SK-N-SH (cell line): Measurements from ENCODE around the gene TTC9B. TPM values are rescaled to one million over a fixed set of nuclear protein-coding genes. Genes with fewer than 3 reads are reported as not detected.

Experiments
- CTCF ChIA-PET: fragments of 300-600, 350-600 bp; formaldehyde crosslinking; extraction: SDS; loops from one replicate; lab custom pipeline; 2021; lab: Yijun Ruan, JAX
- POLR2A ChIA-PET: fragments of 350-600 bp; sonication (Branson Sonifier 250); formaldehyde crosslinking; extraction: SDS; loops from one replicate; lab custom pipeline; 2020; ENCODE audit warnings: antibody characterized with exemption, inconsistent platforms; lab: Yijun Ruan, JAX
- DNase-seq: peaks from one replicate; pipeline ENCODE4 v3.0.0; 2012
- H2AFZ ChIP-seq: fragments of 200-600 bp; sonication (generic); 2 replicates; pipeline ENCODE4 v1.8.1; 2016; ENCODE audit warnings: antibody characterized with exemption, mild to moderate bottlenecking, low read depth
- H3F3A ChIP-seq: fragments of 200-600 bp; sonication (generic); replicated peaks from 2 replicates; pipeline ENCODE3; 2016; ENCODE audit warnings: antibody characterized with exemption, mild to moderate bottlenecking; ENCODE audit not compliant: insufficient read depth
- H3K27ac ChIP-seq, 2 experiments: fragments of 200-500 bp in 1 of 2; fragments of 200-600 bp in 1 of 2; sonication (Bioruptor generic) in 1 of 2; sonication (generic), shearing (Covaris generic) in 1 of 2; 2 replicates each; pipeline versions ENCODE4 v1.5.1 to v1.6.1; 2014 to 2016; ENCODE audit warnings: low read depth in 2 of 2, inconsistent platforms in 1 of 2, low read length in 1 of 2, mild to moderate bottlenecking in 1 of 2, mixed read lengths in 1 of 2
- H3K27me3 ChIP-seq: fragments of 200-600 bp; sonication (generic), shearing (Covaris generic); 2 replicates; pipeline ENCODE4 v1.6.1; 2016; ENCODE audit warnings: mixed run types; ENCODE audit not compliant: insufficient read depth
- H3K36me3 ChIP-seq, 2 experiments: fragments of 200-500 bp in 1 of 2; fragments of 200-600 bp in 1 of 2; sonication (Bioruptor generic) in 1 of 2; sonication (generic) in 1 of 2; replicated peaks in 1 of 2; 2 replicates each; pipeline versions ENCODE3 to v1.5.1; 2014 to 2016; ENCODE audit warnings: low read length in 1 of 2, mild to moderate bottlenecking in 1 of 2; ENCODE audit not compliant: insufficient read depth in 2 of 2, control insufficient read depth in 1 of 2
- H3K4me1 ChIP-seq, 2 experiments: fragments of 200-500 bp in 1 of 2; fragments of 200-600 bp in 1 of 2; sonication (Bioruptor generic) in 1 of 2; sonication (generic), shearing (Covaris generic) in 1 of 2; 2 replicates each; pipeline versions ENCODE4 v1.5.1 to v1.6.1; 2014 to 2016; ENCODE audit warnings: low read depth in 1 of 2, low read length in 1 of 2, mixed run types in 1 of 2; ENCODE audit not compliant: insufficient read depth in 2 of 2, control insufficient read depth in 1 of 2
- H3K4me2 ChIP-seq: fragments of 200-600 bp; sonication (generic), shearing (Covaris generic); 2 replicates; pipeline ENCODE4 v1.6.1; 2017; ENCODE audit warnings: mixed run types
- H3K4me3 ChIP-seq, 2 experiments: fragments of 200-500 bp in 1 of 2; fragments of 200-600 bp in 1 of 2; sonication (Bioruptor generic) in 1 of 2; sonication (generic), shearing (Covaris generic) in 1 of 2; 2 replicates each; pipeline versions ENCODE4 v1.5.1 to v1.8.1; 2014 to 2016; ENCODE audit warnings: low read depth in 2 of 2, inconsistent platforms in 1 of 2, low read length in 1 of 2, mild to moderate bottlenecking in 1 of 2, mixed read lengths in 1 of 2, moderate library complexity in 1 of 2
- H3K79me2 ChIP-seq: fragments of 200-600 bp; sonication (generic); 2 replicates; pipeline ENCODE4 v1.8.1; 2017; ENCODE audit warnings: mild to moderate bottlenecking; ENCODE audit not compliant: insufficient read depth
- H3K9ac ChIP-seq: fragments of 200-600 bp; sonication (generic); 2 replicates; pipeline ENCODE4 v1.6.1; 2017; ENCODE audit warnings: mixed run types
- H3K9me2 ChIP-seq: fragments of 200-600 bp; sonication (generic); 2 replicates; pipeline ENCODE4 v1.6.1; 2017; ENCODE audit warnings: mixed run types
- H3K9me3 ChIP-seq: fragments of 200-600 bp; sonication (generic); 2 replicates; pipeline ENCODE4 v1.6.1; 2017; ENCODE audit warnings: mixed run types, mild to moderate bottlenecking, moderate library complexity
- H4K20me1 ChIP-seq: fragments of 200-600 bp; sonication (generic); 2 replicates; pipeline ENCODE4 v1.6.1; 2017; ENCODE audit warnings: mild to moderate bottlenecking, mixed run types; ENCODE audit not compliant: insufficient read depth
- CHD2 ChIP-seq: fragments of 150-350 bp; IDR thresholded peaks from 2 replicates; pipeline ENCODE4 v1.6.1; 2018; ENCODE audit warnings: low read length; ENCODE audit not compliant: partially characterized antibody
- CTCF ChIP-seq: fragments of 200-600 bp; sonication (generic); IDR thresholded peaks from 2 replicates; pipeline ENCODE4 v1.6.1; 2017; ENCODE audit warnings: antibody characterized with exemption, mild to moderate bottlenecking, moderate library complexity
- ELF1 ChIP-seq: IDR thresholded peaks from 2 replicates; pipeline ENCODE4 v1.4.0; 2012
- EP300 ChIP-seq, 2 experiments: IDR thresholded peaks; 2 replicates each; pipeline versions ENCODE4 v1.4.0 to v1.6.1; 2012; ENCODE audit warnings: borderline replicate concordance in 1 of 2, low read depth in 1 of 2, low read length in 1 of 2
- FOXJ3 ChIP-seq: sonication (generic); formaldehyde crosslinking; IDR thresholded peaks from 2 replicates; pipeline ENCODE4 v1.5.1; 2020; ENCODE audit warnings: mild to moderate bottlenecking, missing genetic modification reagents
- FOXM1 ChIP-seq: IDR thresholded peaks from 2 replicates; pipeline ENCODE4 v1.4.0; 2012; ENCODE audit warnings: low read depth, mild to moderate bottlenecking
- GABPA ChIP-seq: IDR thresholded peaks from 2 replicates; pipeline ENCODE4 v1.4.0; 2012; ENCODE audit warnings: low read depth, mild to moderate bottlenecking
- JUND ChIP-seq: IDR thresholded peaks from 2 replicates; pipeline ENCODE4 v1.4.0; 2012
- MEF2A ChIP-seq: IDR thresholded peaks from 2 replicates; pipeline ENCODE4 v1.4.0; 2012; ENCODE audit warnings: low read depth, borderline replicate concordance
- MXI1 ChIP-seq: IDR thresholded peaks from 2 replicates; pipeline ENCODE4 v1.6.1; 2012; ENCODE audit warnings: mild to moderate bottlenecking, low read depth, low read length, improper control_type of control experiment
- NFIC ChIP-seq: IDR thresholded peaks from 2 replicates; pipeline ENCODE4 v1.4.0; 2012; ENCODE audit warnings: borderline replicate concordance
- NRF1 ChIP-seq: IDR thresholded peaks from 2 replicates; pipeline ENCODE4 v1.6.1; 2012; ENCODE audit warnings: low read depth, mild to moderate bottlenecking, low read length
- RAD21 ChIP-seq: IDR thresholded peaks from 2 replicates; pipeline ENCODE4 v1.6.1; 2012; ENCODE audit warnings: mild to moderate bottlenecking, low read length
- RCOR1 ChIP-seq: fragments of 150-350 bp; IDR thresholded peaks from 2 replicates; pipeline ENCODE4 v1.6.1; 2017; ENCODE audit warnings: antibody characterized with exemption, low read length
- RFX5 ChIP-seq: IDR thresholded peaks from 2 replicates; pipeline ENCODE4 v1.6.1; 2012; ENCODE audit warnings: mild to moderate bottlenecking, improper control_type of control experiment, low read length
- RXRA ChIP-seq: IDR thresholded peaks from 2 replicates; pipeline ENCODE4 v1.4.0; 2012; ENCODE audit warnings: low read depth, mild to moderate bottlenecking, borderline replicate concordance
- SIN3A ChIP-seq: IDR thresholded peaks from 2 replicates; pipeline ENCODE4 v1.6.1; 2012; ENCODE audit warnings: low read depth, mild to moderate bottlenecking, low read length, moderate library complexity, borderline replicate concordance
- SMC3 ChIP-seq: IDR thresholded peaks from 2 replicates; pipeline ENCODE4 v1.6.1; 2012; ENCODE audit warnings: low read depth, low read length, improper control_type of control experiment
- TEAD4 ChIP-seq: IDR thresholded peaks from 2 replicates; pipeline ENCODE4 v1.4.0; 2012; ENCODE audit warnings: mild to moderate bottlenecking, borderline replicate concordance; ENCODE audit not compliant: insufficient read depth
- USF2 ChIP-seq: fragments of 150-350 bp; IDR thresholded peaks from 2 replicates; pipeline ENCODE4 v1.6.1; 2017; ENCODE audit warnings: antibody characterized with exemption, low read length, low read depth, borderline replicate concordance
- YY1 ChIP-seq: IDR thresholded peaks from 2 replicates; pipeline ENCODE4 v1.4.0; 2012; ENCODE audit warnings: low read depth, mild to moderate bottlenecking
- WGBS: methylation state at CpG from one replicate; pipeline ENCODE4 v1.1.6; 2017; ENCODE audit warnings: low lambda C conversion rate; 5-methylcytosine and 5-hydroxymethylcytosine counted together
- polyA plus RNA-seq, 3 experiments: library from polyadenylated mRNA; depleted of rRNA; stranded (reverse); fragments of >200 nt; gene quantifications; 2 replicates each; pipeline ENCODE4 v1.2.3, GENCODE V29; 2012
- TF ChIP-seq, protein P1 (sequence below): IDR thresholded peaks from 2 replicates; pipeline ENCODE4 v1.4.0; 2012; ENCODE audit warnings: low read depth, borderline replicate concordance
- TF ChIP-seq, protein P2 (sequence below): fragments of 150-350 bp; IDR thresholded peaks from 2 replicates; pipeline ENCODE4 v1.6.1; 2016; ENCODE audit warnings: mild to moderate bottlenecking, low read depth, low read length

The TTC9B gene
- polyA plus RNA-seq, 1 of the 3 experiments (the other 2 are of a cell fraction): 0.30 TPM

DNA sequence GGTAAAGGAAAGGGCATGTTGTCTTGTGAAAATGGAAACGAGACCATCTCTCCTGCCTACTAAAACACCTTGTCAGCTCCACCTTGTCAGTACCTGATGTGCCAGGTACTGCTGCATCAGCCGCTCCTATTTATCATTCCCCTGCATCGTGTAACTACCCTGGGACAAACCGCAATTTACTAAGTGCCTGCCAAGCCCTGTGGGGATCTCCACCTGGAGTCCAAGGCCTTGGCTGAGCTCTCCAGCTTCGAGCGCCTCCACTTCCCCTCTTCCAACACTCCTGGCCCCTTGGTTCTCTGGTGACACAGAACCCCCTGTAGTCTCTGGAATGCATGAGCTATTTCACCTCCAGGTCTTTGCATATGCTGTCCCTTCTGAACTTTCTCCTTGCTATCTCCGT lies 34.2 kb upstream of the TTC9B start:
- Histone ChIP-seq H3K9me2 (no peaks in the 10 kb centered on the region), H3K9me3 (no peaks in the 10 kb centered on the region), H3K4me1 (no peaks in the 10 kb centered on the region; a peak in 1 of 4 replicates), H3K27me3 (no peaks in the 10 kb centered on the region), H3K79me2 (peaks cover 12% of the 10 kb centered on the region), H3K9ac (no peak overlapping the region), H3K36me3 (peaks cover 15 to 62% of the 10 kb centered on the region in 2 experiments), H4K20me1 (peaks cover 11% of the 10 kb centered on the region), H3K27ac (no peak overlapping the region), H2AFZ (no peak overlapping the region), H3K4me2 (no peak overlapping the region), H3K4me3 (no peak overlapping the region), H3F3A (no peaks in the 10 kb centered on the region)
- ChIA-PET CTCF (interaction anchor here (0.8 to 1.2 kb wide), 3 partner anchors 14 to 113 kb away, joined by 3 to 4 read pairs (median 3); no protein-coding TSS in a partner anchor), POLR2A (no interaction called here)
- no peak for DNase-seq
- 94% methylated on average over 7 of the region's 7 CpGs for WGBS
- TF ChIP-seq GABPA (no peak), FOXJ3 (CRISPR knock-in tag) (no peak), SIN3A (no peak), RXRA (no peak)

GRCh38 chr19:40251991-40252390 lies 33.8 kb upstream of the TTC9B start:
- Histone ChIP-seq H3K79me2 (peaks cover 12% of the 10 kb centered on the region), H3F3A (no peaks in the 10 kb centered on the region), H3K4me1 (no peaks in the 10 kb centered on the region; a peak in 1 of 4 replicates), H3K27me3 (no peaks in the 10 kb centered on the region), H3K4me3 (no peak overlapping the region), H4K20me1 (peaks cover 12% of the 10 kb centered on the region), H3K27ac (no peak overlapping the region), H3K9me2 (no peaks in the 10 kb centered on the region), H3K4me2 (no peak overlapping the region), H3K36me3 (peaks cover 15 to 62% of the 10 kb centered on the region in 2 experiments), H3K9me3 (no peaks in the 10 kb centered on the region), H2AFZ (no peak overlapping the region), H3K9ac (no peak overlapping the region)
- CTCF ChIA-PET: interaction anchor here (0.9 to 1.2 kb wide), 2 partner anchors 15 to 112 kb away, joined by 3 to 4 read pairs; no protein-coding TSS in a partner anchor
- POLR2A ChIA-PET: no interaction called here
- no peak for TF ChIP-seq RFX5
- TF ChIP-seq EP300 (IDR thresholded peaks at IDR 0.05; ENCODE audit: borderline replicate concordance in 1 of 2, low read depth in 1 of 2, low read length in 1 of 2): no peak
- no peak for TF ChIP-seq JUND
- no peak for TF ChIP-seq CTCF
- TF ChIP-seq MXI1: no peak
- no peak for TF ChIP-seq TEAD4
- no peak for TF ChIP-seq YY1
- no peak for TF ChIP-seq RAD21
- no peak for TF ChIP-seq SMC3
- TF ChIP-seq, protein P1, sequence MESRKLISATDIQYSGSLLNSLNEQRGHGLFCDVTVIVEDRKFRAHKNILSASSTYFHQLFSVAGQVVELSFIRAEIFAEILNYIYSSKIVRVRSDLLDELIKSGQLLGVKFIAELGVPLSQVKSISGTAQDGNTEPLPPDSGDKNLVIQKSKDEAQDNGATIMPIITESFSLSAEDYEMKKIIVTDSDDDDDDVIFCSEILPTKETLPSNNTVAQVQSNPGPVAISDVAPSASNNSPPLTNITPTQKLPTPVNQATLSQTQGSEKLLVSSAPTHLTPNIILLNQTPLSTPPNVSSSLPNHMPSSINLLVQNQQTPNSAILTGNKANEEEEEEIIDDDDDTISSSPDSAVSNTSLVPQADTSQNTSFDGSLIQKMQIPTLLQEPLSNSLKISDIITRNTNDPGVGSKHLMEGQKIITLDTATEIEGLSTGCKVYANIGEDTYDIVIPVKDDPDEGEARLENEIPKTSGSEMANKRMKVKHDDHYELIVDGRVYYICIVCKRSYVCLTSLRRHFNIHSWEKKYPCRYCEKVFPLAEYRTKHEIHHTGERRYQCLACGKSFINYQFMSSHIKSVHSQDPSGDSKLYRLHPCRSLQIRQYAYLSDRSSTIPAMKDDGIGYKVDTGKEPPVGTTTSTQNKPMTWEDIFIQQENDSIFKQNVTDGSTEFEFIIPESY: no peak
- no peak for TF ChIP-seq CHD2
- no peak for TF ChIP-seq NRF1
- TF ChIP-seq, protein P2, sequence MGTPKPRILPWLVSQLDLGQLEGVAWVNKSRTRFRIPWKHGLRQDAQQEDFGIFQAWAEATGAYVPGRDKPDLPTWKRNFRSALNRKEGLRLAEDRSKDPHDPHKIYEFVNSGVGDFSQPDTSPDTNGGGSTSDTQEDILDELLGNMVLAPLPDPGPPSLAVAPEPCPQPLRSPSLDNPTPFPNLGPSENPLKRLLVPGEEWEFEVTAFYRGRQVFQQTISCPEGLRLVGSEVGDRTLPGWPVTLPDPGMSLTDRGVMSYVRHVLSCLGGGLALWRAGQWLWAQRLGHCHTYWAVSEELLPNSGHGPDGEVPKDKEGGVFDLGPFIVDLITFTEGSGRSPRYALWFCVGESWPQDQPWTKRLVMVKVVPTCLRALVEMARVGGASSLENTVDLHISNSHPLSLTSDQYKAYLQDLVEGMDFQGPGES: no peak
- no peak for TF ChIP-seq MEF2A
- no peak for TF ChIP-seq ELF1
- no peak for TF ChIP-seq NFIC
- TF ChIP-seq FOXM1: no peak
- no peak for TF ChIP-seq USF2
- TF ChIP-seq RCOR1: no peak
- DNase-seq: no peak
- 58% methylated on average over 2 of the region's 4 CpGs for WGBS
